HS-27A (cell line): ENCODE measurements around the gene CACNB1.
"Not testable (repeated sequence)": the region's sequence is repeated elsewhere in the genome, so short reads cannot be mapped to it uniquely, and the experiment has no call there.

Source experiments
- DNase-seq: peaks from one replicate; pipeline ENCODE4 v3.0.0-alpha.2; 2012; ENCODE audit warnings: low read depth, missing footprints

Gene CACNB1

DNA sequence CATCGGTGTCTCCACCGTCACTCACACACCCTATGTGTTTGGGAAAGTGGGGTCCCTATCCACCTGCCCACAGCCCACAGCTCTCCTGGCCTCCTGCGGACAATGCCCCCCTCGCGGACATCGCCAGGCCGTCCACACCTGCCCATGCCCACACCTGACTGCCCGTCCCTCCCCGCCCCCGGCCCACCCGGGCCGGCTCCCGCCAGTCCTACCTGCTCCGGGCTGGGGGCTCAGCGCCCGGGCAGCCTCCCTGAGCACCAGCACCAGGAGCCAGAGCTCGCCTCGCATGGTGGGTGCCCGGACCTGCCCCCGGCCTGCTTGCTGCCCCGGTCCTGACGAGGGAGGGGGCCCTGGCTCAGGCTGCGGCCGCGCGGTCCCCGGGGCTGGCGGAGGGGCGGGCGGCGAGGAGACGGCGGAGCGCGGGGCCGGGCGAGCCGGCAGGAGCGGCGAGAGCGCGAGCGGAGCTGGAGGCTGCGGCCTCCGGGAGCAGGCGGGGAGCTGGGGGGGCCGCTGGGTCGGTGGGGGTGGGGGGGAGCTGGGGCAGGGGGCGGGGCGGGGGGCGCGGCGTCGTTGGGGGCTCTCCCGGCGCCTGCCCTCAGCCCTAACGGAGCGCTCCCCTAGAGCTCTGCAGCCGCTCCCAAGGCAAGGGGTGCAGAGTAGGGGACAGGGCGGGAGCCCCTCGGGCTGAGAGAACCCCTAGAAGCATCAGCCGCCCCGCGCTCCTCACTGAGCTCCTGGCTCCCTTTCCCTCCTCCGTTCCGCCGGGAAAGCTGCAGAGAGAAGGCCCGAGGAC is 46.1 kb downstream of the CACNB1 start, which contains the start of gene PLXDC1:
Gene PLXDC1 (minus strand): TSS at position 488 of the 793 bp plus-strand sequence. CDS start 200 bp downstream, at position 288.
- no peak for DNase-seq

DNA sequence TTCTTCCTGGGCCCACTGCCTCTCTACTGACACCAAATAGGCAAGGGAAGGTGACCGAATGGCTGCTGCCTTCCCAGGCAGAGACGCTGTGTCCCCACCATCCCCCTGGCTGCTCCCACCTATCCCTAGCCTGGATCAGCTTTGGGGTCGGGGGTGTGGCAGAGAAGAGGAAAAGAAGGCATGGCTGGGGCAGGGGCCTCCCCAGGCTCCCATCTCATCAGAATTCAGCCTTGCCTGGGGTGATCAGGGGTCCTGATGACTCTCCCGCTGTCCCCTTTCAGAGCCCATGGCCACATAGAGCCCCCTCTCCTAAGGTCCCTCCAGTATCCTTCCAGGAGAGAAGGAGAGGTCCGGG is 46.7 kb downstream of the CACNB1 start:
- DNase-seq, result no peak

DNA sequence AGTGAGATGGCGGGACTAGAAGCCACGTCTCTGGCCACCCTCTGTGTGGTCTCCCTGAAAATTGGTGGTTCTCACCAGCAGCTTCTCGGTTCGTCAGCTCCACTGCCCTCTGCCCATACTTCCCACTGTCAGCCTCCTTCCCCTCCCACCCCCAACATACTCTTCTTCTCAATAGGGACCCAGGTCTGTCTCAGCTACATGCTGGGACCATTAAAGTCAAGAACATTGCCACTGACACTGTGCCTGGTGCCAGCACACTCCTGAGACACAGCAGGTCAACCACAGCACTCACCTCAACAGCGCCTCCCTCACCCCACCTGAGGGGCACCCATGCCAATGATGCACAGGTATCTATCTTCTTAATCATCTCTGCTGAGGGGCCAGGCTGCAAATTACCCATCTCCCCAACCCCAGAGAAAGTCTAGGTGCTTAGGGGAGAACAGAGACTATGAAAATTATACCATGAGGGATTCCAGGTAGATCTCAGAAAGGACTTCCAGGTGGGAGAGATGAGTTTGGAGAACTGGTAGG is 47.3 kb downstream of the CACNB1 start:
- no peak for DNase-seq

DNA sequence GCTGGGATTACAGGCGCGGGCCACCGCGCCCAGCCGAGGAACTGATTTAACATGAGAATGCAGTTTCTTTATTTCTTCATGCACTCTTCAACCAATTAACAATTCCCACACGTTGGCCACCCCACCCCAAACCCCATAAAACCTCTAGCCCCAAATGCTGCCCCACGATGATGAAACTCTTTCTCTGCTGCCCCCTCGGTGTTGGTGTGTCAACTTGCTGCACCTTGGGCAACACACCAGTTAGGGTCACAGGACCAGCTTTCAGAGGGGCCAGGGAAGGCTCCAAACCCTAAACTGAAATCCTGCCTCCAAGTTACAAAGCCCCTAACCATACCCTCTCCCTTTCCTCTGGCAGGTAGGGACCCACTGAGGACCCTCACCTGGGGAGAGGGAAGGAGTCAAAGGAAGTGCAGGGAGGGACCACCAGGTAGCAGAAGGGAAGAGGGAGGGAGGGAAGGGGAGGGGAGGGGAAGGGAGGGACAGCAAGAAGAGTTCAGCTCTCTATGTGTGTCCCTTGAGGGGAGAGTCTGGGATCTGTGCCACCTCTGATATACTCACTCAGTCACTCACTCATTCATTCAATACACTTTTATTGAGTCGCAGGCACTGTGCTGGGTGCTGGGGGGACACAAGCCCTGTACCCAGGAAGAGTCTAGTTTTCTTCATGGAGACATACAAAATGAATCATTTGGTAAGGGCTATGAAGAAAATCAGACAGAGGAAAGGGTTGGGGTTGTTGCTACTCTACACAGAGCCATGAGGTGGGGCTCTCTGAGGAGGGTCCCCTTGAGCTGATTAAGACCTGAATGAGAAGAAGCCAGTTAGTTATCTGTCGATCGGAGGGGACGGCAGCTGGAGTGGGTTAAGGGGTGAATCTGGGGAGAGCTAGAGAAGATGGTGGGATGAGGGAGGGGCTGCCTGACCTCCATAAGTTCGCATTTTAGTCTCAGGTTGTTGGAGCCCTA is 50.0 kb downstream of the CACNB1 start:
- DNase-seq, result no peak

DNA sequence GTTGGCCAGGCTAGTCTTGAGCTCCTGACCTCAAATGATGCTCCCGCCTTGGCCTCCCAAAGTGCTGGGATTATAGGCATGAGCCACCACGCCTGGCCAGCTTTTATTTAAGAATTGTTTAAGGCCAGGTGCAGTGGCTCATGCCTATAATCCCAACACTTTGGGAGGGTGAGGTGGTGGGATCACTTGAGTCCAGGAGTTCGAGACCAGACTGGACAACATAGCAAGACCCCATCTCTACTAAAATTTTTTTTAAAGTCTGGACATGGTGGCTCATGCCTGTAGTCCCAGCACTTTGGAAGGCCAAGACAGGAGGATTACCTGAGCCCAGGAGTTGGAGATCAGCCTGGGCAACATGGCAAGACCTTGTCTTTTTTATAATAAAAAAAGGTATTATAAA is 51.2 kb downstream of the CACNB1 start:
- DNase-seq, result no peak

DNA sequence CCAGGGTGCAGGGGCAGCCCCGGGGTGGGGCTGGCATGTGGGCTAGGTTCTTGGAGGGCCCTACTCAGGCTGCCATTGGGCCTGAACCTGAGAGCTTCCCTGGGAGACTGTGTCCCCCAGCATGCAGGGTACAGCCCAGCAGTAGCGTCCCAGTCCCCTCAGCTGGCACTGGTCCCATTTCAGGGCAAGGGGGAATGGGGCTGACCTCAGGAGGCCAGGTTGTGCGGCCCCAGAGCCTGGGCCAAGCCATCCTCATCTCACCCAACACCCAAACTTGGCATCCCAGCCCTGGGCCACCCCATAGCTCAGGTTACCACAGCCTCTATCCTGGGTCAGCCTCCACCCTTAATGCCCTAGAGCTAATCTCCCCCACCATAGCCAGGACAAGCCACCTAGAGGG is 52.3 kb downstream of the CACNB1 start:
- DNase-seq, result no peak

DNA sequence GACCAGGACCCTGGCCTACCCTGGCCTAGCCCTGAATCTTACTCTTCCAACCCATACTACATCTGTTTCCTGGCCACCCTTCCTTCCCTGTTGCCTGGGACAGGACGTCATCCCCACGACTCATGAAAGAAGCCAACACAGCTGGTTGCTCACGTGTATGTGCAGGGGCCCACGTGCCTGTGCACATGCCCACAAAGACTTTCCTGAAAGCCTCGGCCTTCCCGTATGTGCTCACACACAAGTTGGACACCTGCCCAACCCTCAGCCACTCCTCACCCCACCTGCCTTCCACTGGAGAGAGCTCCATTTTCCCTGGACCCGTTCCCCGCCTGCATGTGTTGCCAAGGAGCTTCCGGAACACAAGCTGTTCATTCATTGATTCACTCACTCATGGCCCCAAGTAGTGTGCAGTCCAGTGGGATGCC is 53.0 kb downstream of the CACNB1 start:
- DNase-seq, result no peak

DNA sequence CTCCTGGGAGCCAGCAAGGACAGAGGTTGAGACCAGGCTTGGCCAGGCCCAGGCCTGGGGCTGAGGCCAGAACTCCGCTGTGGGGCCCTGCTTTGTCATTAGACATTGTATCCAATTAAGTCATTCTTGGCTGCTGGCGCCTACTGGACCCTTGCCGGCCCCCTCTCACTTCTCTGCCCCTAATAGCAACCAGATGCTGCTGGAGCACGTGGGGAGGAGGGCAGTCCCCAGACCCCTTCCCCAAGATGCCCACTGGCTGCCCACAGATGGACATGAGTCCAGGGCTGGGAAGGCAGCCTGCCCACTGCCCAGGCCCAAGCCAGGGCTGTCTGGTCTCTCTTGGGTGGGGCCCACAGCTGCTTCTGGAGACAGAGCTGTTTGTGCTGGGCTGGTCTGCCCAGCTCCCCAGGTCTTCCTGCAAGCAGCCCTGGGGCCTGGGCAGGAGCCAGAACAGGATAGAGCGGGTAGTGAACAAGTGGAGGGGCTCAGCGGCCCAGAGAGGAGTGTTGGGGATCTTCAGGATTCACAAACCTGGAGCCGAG is 53.8 kb downstream of the CACNB1 start:
- no peak for DNase-seq

DNA sequence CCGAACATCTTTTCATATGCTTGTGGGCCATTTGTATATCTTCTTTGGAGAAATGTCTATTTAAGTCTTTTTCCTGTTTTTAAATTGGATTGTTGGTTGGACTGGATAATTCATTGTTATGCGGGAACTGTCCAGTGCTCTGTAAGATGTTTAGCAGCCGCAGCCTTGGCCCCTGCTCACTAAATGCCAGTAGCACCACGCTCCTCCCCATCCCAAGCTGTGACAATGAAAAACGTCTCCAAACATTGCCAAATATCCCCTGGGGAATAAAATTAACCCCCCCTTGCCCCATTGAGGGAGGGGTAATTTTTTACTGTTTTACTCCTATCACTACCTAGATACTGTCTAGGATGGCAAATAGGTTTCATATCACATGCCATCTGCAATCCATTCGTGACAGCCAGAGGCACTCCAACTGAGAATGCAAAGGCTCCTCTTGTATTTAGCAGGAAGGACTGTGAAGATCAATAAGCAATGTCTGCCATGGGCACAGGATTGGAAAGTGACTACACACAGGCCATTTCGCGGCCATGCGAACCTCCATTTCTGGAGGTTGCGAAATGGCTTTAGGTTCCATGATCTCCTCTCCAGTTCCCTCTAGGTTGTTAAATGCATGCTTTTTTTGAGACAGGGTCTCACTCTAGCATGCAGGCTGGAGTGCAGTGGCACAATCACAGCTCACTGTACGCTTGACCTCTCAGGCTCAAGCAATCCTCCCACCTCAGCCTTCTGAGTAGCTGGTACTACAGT is 55.4 kb downstream of the CACNB1 start:
- DNase-seq, result no peak

DNA sequence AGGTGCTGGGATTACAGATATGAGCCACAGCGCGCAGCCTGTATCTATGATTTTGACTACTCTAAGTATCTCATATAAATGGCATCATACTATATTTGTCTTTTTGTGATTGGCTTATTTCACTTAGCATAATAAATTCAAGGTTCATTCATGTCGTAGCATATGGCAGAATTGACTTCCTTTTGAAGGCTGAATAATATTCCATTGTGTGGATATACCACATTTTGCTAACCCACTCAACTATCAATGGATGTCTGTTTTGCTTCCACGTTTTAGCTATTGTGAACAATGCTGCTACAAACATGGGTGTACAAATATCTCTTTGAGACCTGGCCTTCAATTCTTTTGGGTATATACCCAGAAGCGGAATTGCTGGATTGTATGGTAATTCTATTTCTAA is 56.2 kb downstream of the CACNB1 start:
- DNase-seq, result no peak

DNA sequence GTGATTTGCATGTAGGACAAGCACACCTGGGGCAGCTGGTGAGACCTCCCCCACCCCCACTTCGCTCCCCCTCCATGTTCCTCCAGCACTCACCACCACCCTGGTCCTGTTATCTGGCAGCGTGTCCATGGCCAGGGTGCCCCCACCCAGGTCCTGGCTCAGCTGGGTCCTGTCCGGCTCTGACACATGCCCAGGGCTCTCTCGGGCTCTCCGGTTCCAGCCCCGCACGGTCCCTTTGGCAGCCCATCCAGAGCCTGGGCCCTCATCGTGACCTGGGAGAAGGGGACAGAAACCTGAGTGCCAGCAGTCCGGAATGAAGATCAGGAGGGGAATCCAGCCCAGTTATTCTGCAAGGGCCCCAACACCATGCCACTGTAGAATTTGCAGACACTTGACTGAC is 57.9 kb downstream of the CACNB1 start:
- DNase-seq, result no peak

DNA sequence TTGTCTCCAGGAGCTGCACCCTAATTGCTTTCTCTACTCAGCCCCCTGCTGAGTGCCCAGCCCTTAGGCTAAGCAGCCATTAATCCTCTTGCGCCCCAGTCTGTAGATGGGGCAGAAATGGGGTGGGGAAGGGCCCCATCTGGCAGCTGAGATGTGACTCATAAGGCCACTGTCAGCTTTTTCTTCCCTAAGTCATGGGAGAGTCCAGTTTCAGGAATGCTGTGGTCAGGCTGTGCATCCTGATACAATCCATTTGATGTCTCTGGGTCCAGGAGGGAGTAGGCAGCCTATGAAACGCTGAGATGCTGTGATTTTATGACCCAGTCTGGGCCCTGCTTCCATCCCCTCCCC is 58.3 kb downstream of the CACNB1 start:
- peak; percentile 64 for DNase-seq

DNA sequence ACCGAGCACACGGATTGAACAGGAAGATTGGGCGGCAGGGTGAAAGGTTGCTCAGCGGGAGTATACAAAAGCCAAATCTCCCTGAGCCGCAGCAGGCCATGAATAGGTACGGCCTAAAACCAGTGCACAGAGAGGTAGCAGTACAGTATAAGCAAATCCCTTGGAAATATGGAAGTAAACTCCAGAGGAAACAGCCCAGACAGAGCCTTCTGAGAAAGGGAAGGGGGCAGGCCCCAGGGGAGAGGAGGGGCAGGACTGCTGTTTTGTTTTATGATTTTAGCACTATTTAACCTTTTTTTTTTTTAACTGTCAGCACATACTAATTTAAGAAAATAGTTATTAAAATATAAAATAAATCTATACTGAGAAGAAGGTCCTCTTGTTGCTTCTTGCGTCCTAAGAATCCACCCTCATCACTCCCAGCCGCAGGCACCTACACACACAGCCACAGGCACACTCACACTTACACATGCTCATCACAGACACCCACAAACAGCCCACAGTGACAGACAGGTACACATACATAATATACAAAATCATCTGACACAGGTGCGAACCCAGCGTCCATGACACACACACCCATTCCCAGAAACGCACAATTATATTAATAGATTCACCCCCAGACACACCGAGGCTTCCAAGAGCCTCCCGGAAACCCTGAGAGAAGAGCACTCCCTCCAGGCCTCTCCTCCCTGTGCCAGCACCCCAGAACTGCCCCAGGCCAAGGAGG is 58.9 kb downstream of the CACNB1 start:
- no peak for DNase-seq

DNA sequence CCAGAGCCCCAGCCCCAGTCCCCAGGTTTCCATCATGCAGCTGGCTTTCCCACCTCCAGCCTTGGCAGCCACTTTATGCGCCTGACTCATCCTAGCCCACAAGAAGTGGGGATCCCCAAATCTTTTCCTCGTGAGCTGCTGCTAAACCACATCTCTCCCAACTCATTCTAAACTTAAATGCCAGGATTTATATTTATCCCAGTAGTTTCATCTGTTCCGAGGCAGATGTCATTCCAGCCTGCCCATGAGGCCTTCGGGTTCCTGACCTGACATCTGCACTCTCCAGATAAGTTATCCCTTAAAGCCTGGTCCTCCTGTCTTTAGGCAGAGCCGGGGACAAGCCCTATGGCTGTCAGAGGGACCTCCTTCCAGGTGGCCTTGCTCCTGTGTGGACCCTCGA is 62.6 kb downstream of the CACNB1 start:
- DNase-seq, result no peak

DNA sequence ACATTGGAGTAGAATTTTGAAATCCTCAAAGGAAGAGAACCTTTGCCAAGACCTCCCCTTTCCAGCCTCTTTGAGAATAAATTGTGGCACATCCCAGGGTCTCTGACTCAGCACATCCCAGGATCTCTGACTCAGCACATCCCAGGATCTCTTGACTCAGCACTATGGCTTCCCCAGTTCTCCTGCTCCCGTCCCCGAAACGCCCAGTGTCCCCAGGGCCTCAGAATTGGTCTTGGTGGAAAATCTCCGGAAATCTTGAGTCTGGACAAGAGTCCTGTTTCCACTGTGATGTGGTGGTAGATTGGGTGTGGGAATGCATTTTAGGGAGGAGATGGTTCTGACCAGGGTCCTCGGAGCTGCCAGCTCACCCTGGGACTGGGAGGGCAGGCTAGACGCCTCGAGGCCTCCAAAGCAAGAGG is 65.3 kb downstream of the CACNB1 start:
- DNase-seq, result no peak

DNA sequence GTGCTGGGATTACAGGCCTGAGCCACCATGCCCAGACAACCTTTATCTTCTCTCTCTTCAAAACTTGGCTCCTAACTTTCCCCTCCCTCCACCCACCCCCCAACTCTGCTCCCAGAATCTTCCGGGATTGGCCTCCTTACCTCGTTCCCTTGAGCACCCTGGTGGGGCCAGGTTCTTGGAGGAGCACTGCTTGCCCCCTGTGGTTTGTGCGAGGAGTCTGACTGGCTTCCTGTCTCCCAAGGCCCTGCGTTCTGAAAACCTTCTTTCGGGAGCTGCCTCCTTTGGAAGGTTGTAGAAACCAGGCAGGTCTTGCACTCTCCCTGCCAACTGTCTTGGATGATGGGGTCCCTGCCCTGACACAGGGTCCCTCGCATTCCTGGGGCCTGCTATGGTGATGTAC is 65.9 kb downstream of the CACNB1 start:
- no peak for DNase-seq

DNA sequence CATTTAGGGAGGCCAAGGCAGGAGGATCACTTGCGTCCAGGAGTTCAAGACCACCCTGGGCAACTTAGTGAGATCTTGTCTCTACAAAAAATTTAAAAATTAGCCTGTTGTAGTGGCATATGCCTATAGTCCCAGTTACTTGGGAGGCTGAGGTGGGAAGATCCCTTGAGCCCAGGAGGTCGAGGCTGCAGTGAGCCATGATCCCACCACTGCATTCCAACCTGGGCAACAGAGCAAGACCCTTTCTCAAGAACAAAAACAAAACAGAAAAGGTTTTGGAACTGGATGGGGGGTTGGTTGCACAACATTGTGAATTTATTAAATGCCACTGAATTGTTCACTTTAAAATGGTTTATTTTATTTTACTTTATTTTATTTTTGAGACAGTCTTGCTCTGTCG is 67.3 kb downstream of the CACNB1 start:
- DNase-seq, result no peak

DNA sequence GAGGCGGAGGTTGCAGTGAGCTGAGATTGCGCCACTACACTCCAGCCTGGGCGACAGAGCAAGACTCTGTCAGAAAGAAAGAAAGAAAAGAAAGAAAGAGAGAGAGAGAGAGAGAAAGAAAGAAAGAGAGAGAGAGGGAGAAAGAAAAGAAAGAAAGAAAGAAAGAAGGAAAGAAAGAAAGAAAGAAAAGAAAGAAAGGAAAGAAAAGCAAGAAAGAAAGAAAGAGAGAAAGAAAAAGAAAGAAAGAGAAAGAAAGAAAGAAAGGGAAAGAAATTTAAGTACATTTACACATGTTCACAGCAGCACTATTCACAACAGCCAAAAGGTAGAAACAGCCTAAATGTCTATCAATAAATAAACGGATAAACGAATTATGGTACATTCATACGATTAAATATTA is 67.9 kb downstream of the CACNB1 start:
- DNase-seq, result not testable (repeated sequence)

DNA sequence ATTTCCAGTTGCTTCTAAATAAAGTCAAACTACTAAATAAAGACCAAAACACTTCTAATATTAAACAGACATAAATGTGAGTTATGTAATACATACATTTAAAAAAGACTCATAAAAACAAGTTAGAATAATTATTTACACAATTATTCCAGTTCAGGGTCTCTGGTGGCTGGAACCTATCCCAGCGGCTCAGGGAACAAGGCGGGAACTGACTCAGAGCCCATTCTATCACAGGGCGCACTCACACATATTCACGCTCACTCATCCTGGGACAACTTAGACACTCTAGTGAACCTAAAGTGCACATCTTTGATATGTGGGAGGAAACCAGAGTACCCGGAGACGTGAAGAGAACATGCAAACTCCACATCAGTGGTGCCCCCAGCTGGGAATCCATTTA is 71.0 kb downstream of the CACNB1 start:
- DNase-seq, result no peak

DNA sequence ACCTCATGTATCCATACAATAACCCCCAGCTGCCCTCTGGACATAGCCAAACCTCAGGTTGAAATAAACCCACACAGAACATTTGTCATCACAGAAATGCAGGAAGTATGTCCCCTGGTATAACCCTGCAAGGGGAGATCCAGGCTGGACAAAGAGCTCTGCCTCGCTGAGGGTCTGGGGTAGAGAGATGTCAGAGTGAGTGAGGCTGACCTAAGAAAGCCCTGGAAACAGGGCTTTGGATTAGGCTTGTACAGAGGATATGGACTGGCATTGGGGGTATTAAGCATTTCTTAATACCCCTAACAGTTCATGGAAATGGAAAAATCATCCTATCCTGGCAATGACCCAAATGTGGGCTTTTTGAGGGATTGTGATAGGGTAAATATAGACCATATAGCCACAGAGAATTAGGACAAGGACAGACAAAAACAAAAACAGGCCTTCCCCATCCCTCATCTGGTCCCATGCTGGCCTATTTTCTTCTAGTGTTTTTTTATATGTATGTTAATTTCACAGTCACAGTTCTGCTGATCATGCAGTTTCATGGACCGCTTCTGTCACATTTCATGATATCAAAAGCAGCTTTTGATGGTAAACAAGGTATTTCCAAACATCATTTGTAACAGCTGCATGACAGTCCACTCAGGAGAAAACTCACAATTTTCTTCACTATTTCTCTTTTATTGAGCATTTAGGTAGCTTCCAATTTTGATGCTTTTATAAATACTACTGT is 72.2 kb downstream of the CACNB1 start:
- DNase-seq, result no peak

DNA sequence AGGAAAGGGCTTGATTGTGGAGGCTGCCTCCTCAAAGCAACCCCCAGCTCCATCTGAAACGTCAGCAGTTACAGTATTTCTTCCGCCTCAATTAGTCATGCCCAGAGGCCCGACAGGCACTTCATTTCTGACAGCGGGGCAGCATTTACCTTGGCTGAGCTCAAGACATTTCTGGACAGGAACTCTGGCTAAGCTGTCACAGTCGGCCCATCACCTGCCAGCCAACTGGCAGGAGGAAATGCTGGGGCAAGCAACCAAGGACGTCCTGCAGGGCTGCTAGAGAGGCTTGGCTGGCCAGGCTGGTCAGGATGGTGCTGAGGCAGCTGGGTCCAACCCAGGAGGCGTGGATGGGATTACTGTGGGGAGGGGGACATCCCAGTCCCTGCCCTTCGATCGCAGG is 73.8 kb downstream of the CACNB1 start:
- no peak for DNase-seq
